ENCODE results near the gene APOM. TPM values are rescaled to one million over a fixed set of nuclear protein-coding genes. Genes with fewer than 3 reads are reported as not detected.

Gene APOM
- total RNA-seq, 4 donors from 2014 or later: 0.67 to 2.1 (median 1.1) TPM

GRCh38 chr6:31691564-31692108, 35.9 kb downstream of the APOM start:
- Histone ChIP-seq H3K36me3 (peaks cover 35 to 100% (median 74%) of the 10 kb centered on the region in 3 donors), H3K27me3 (no peaks in the 10 kb centered on the region), H3K4me3 (no peak overlapping the region), H3K4me1 (no peaks in the 10 kb centered on the region), H3K9me3 (no peaks in the 10 kb centered on the region), H3K27ac (no peak overlapping the region)
- intact Hi-C loops (cut with DNase I): no loop called here
- TF ChIP-seq, protein P1, sequence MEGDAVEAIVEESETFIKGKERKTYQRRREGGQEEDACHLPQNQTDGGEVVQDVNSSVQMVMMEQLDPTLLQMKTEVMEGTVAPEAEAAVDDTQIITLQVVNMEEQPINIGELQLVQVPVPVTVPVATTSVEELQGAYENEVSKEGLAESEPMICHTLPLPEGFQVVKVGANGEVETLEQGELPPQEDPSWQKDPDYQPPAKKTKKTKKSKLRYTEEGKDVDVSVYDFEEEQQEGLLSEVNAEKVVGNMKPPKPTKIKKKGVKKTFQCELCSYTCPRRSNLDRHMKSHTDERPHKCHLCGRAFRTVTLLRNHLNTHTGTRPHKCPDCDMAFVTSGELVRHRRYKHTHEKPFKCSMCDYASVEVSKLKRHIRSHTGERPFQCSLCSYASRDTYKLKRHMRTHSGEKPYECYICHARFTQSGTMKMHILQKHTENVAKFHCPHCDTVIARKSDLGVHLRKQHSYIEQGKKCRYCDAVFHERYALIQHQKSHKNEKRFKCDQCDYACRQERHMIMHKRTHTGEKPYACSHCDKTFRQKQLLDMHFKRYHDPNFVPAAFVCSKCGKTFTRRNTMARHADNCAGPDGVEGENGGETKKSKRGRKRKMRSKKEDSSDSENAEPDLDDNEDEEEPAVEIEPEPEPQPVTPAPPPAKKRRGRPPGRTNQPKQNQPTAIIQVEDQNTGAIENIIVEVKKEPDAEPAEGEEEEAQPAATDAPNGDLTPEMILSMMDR (IDR thresholded peaks at IDR 0.05): no peak
- TF ChIP-seq POLR2A (IDR thresholded peaks at IDR 0.05): no peak
- no peak for DNase-seq
- 94 to 100% methylated on average over 1 to 3 of the region's 12 CpGs for WGBS, 2 donors

- no peaks in the 10 kb centered on the region for H3K9me3 ChIP-seq
- H3K27ac ChIP-seq: no peak overlapping the region
- intact Hi-C loops (cut with DNase I): no loop called here
- WGBS, 2 donors: 69 to 75% methylated on average over 2 to 3 of the region's 4 CpGs
- H3K27me3 ChIP-seq: no peaks in the 10 kb centered on the region
- no peak for TF ChIP-seq POLR2A (IDR thresholded peaks at IDR 0.05)
- TF ChIP-seq, protein P1 (IDR thresholded peaks at IDR 0.05): no peak
- no peak for DNase-seq
- H3K4me3 ChIP-seq: no peak overlapping the region
- no peaks in the 10 kb centered on the region for H3K4me1 ChIP-seq
- H3K36me3 ChIP-seq: peaks cover 35 to 100% (median 73%) of the 10 kb centered on the region in 3 donors
Observed at GRCh38 chr6:31692353-31692752, 36.7 kb downstream of the APOM start.

GRCh38 chr6:31692886-31693285, 37.2 kb downstream of the APOM start:
- TF ChIP-seq, protein P1 (IDR thresholded peaks at IDR 0.05): no peak
- no peak for TF ChIP-seq POLR2A (IDR thresholded peaks at IDR 0.05)
- no peak overlapping the region for H3K27ac ChIP-seq
- no peak overlapping the region for H3K4me3 ChIP-seq
- no peaks in the 10 kb centered on the region for H3K9me3 ChIP-seq
- DNase-seq: no peak
- H3K27me3 ChIP-seq: no peaks in the 10 kb centered on the region
- peaks cover 34 to 100% (median 68%) of the 10 kb centered on the region in 3 donors for H3K36me3 ChIP-seq
- H3K4me1 ChIP-seq: peaks cover 0 to 4% (median 0%) of the 10 kb centered on the region in 3 donors
- intact Hi-C loops (cut with DNase I): no loop called here
- 86 to 88% methylated on average over 2 to 9 of the region's 9 CpGs for WGBS, 2 donors

- WGBS, 2 donors: 91 to 100% methylated on average over 4 to 6 of the region's 6 CpGs
- intact Hi-C loops (cut with DNase I): no loop called here
- no peak for DNase-seq
- TF ChIP-seq POLR2A (IDR thresholded peaks at IDR 0.05): no peak
- TF ChIP-seq, protein P1 (IDR thresholded peaks at IDR 0.05): no peak
- Histone ChIP-seq H3K4me1 (peaks cover 0 to 8% (median 0%) of the 10 kb centered on the region in 3 donors), H3K4me3 (no peak overlapping the region), H3K36me3 (peaks cover 27 to 99% (median 63%) of the 10 kb centered on the region in 3 donors), H3K27me3 (no peaks in the 10 kb centered on the region), H3K27ac (no peak overlapping the region), H3K9me3 (no peaks in the 10 kb centered on the region)
Observed at GRCh38 chr6:31693535-31693934, 37.8 kb downstream of the APOM start.

GRCh38 chr6:31697555-31697954, 41.9 kb downstream of the APOM start:
- WGBS, 2 donors: 12 to 49% methylated on average over 3 of the region's 3 CpGs
- intact Hi-C loops (cut with DNase I): no loop called here
- no peaks in the 10 kb centered on the region for H3K9me3 ChIP-seq
- H3K27ac ChIP-seq: no peak overlapping the region
- no peak for DNase-seq
- peaks cover 9 to 87% (median 39%) of the 10 kb centered on the region in 3 donors for H3K36me3 ChIP-seq
- H3K4me1 ChIP-seq: peaks cover 14 to 39% (median 17%) of the 10 kb centered on the region in 3 donors
- H3K27me3 ChIP-seq: no peaks in the 10 kb centered on the region
- TF ChIP-seq POLR2A (IDR thresholded peaks at IDR 0.05): no peak
- TF ChIP-seq, protein P1 (IDR thresholded peaks at IDR 0.05): no peak
- H3K4me3 ChIP-seq: no peak overlapping the region

All from esophagus squamous epithelium (tissue), 5 donors.